A549 (cell line): Measurements from ENCODE around the gene S100A10. TPM values are rescaled to one million over a fixed set of nuclear protein-coding genes. Genes with fewer than 3 reads are reported as not detected.

Experiments
- ATAC-seq, 2 experiments: fragments of 200-7000 bp in 1 of 2; fragments of >200 bp in 1 of 2; cut with Nextera tagmentation in 1 of 2; cut with Tn5 transposase in 1 of 2; 3 replicates each; pipeline versions ENCODE4 v1.8.0 to v1.9.1; 2018 to 2020; ENCODE audit warnings: mild to moderate bottlenecking in 1 of 2, moderate library complexity in 1 of 2
- CTCF ChIA-PET: fragments of 300-600 bp; sonication (Branson Sonifier 250); formaldehyde crosslinking; extraction: SDS; loops from one replicate; lab custom pipeline; 2021; ENCODE audit warnings: antibody characterized with exemption, inconsistent platforms; lab: Yijun Ruan, JAX
- POLR2A ChIA-PET: fragments of 350-600 bp; formaldehyde crosslinking; extraction: SDS; loops from one replicate; lab custom pipeline; 2021; ENCODE audit warnings: antibody characterized with exemption, inconsistent platforms; lab: Yijun Ruan, JAX
- DNase-seq, 2 experiments: peaks; one replicate each; pipeline versions ENCODE4 v3.0.0 to v3.0.0-alpha.2; 2011 to 2016; ENCODE audit warnings: low read depth in 1 of 2, low spot score in 1 of 2
- FAIRE-seq: peaks from 2 replicates; lab custom pipeline; 2011; peaks lifted over from hg19 to GRCh38; lab: Jason Lieb, UNC
- H3K27ac ChIP-seq, 2 experiments: fragments of >200 bp; sonication (Bioruptor Twin); formaldehyde crosslinking; 3 replicates each; pipeline ENCODE4 v1.5.1; 2016 to 2017
- H3K4me1 ChIP-seq: fragments of >200 bp; sonication (Bioruptor Twin); formaldehyde crosslinking; 3 replicates; pipeline ENCODE4 v1.6.1; 2016
- H3K4me2 ChIP-seq: fragments of >200 bp; sonication (Bioruptor Twin); formaldehyde crosslinking; 3 replicates; pipeline ENCODE4 v1.6.1; 2016
- H3K4me3 ChIP-seq: fragments of >200 bp; sonication (Bioruptor Twin); formaldehyde crosslinking; 3 replicates; pipeline ENCODE4 v1.5.1; 2016
- H3K9me3 ChIP-seq: fragments of >200 bp; sonication (Bioruptor Twin); formaldehyde crosslinking; 3 replicates; pipeline ENCODE4 v1.6.1; 2016
- ATOH8 ChIP-seq: fragments of 250-450 bp; sonication (Bioruptor Pico); IDR thresholded peaks from 2 replicates; pipeline ENCODE4 v1.5.0; 2020; ENCODE audit warnings: low read depth, mild to moderate bottlenecking, moderate library complexity
- BCL3 ChIP-seq: fragments of >200 bp; sonication (Bioruptor Twin); formaldehyde crosslinking; IDR thresholded peaks from 3 replicates; pipeline ENCODE4 v1.6.1; 2016
- CBX8 ChIP-seq: fragments of 200-600 bp; sonication (generic); IDR thresholded peaks from 2 replicates; pipeline ENCODE4 v1.6.1; 2016
- CEBPB ChIP-seq, 2 experiments: fragments of >200 bp in 1 of 2; sonication (Bioruptor Twin) in 1 of 2; formaldehyde crosslinking in 1 of 2; IDR thresholded peaks; 2 replicates each; pipeline ENCODE4 v1.6.1; 2012 to 2016
- CHD2 ChIP-seq: fragments of 150-350 bp; IDR thresholded peaks from 2 replicates; pipeline ENCODE4 v1.6.1; 2014; ENCODE audit warnings: low read length; ENCODE audit not compliant: partially characterized antibody
- E2F6 ChIP-seq: IDR thresholded peaks from 2 replicates; pipeline ENCODE4 v1.6.1; 2012; ENCODE audit warnings: low read depth, borderline replicate concordance
- EHF ChIP-seq: fragments of 250-450 bp; sonication (Bioruptor Pico); IDR thresholded peaks from 2 replicates; pipeline ENCODE4 v1.5.0; 2020; ENCODE audit warnings: mild to moderate bottlenecking
- ELK1 ChIP-seq: fragments of 150-350 bp; IDR thresholded peaks from 2 replicates; pipeline ENCODE4 v1.6.1; 2014; ENCODE audit warnings: low read depth, mild to moderate bottlenecking, low read length
- ESRRA ChIP-seq: fragments of 150-350 bp; IDR thresholded peaks from 2 replicates; pipeline ENCODE4 v1.6.1; 2014; ENCODE audit warnings: mild to moderate bottlenecking, low read length, borderline replicate concordance
- GATA3 ChIP-seq: IDR thresholded peaks from 2 replicates; pipeline ENCODE4 v1.6.1; 2012; ENCODE audit warnings: borderline replicate concordance
- HEYL ChIP-seq: fragments of 250-450 bp; sonication (Bioruptor Pico); IDR thresholded peaks from 2 replicates; pipeline ENCODE4 v1.8.0; 2021; ENCODE audit warnings: mild to moderate bottlenecking, moderate library complexity
- HMGXB4 ChIP-seq: fragments of 250-450 bp; sonication (Bioruptor Pico); IDR thresholded peaks from 2 replicates; pipeline ENCODE4 v1.5.0; 2021; ENCODE audit warnings: mild to moderate bottlenecking, moderate library complexity, borderline replicate concordance
- HOXB13 ChIP-seq: fragments of 250-450 bp; sonication (Bioruptor Pico); IDR thresholded peaks from 2 replicates; pipeline ENCODE4 v1.5.0; 2020; ENCODE audit warnings: low read depth, mild to moderate bottlenecking, moderate library complexity
- HOXB5 ChIP-seq: fragments of 250-450 bp; sonication (Bioruptor Pico); IDR thresholded peaks from 2 replicates; pipeline ENCODE4 v1.5.0; 2020; ENCODE audit warnings: mild to moderate bottlenecking, moderate library complexity
- JUN ChIP-seq, 2 experiments: fragments of >200 bp; sonication (Bioruptor Twin); formaldehyde crosslinking; IDR thresholded peaks; 2 replicates in 1 of 2; 3 replicates in 1 of 2; pipeline ENCODE4 v1.6.1; 2016 to 2017
- KDM1A ChIP-seq: fragments of 200-600 bp; sonication (generic); IDR thresholded peaks from 2 replicates; pipeline ENCODE4 v1.6.1; 2016; ENCODE audit warnings: low read depth, mild to moderate bottlenecking
- KDM5A ChIP-seq: fragments of 200-600 bp; sonication (generic); IDR thresholded peaks from 2 replicates; pipeline ENCODE4 v1.6.1; 2016; ENCODE audit warnings: antibody characterized with exemption, mild to moderate bottlenecking
- MAX ChIP-seq: IDR thresholded peaks from 2 replicates; pipeline ENCODE4 v1.6.1; 2012
- MAZ ChIP-seq: fragments of 150-350 bp; IDR thresholded peaks from 2 replicates; pipeline ENCODE4 v1.6.1; 2014; ENCODE audit warnings: antibody characterized with exemption, low read depth, low read length, borderline replicate concordance
- NPAS2 ChIP-seq: fragments of 250-450 bp; sonication (Bioruptor Pico); IDR thresholded peaks from 2 replicates; pipeline ENCODE4 v1.8.0; 2022; ENCODE audit warnings: mild to moderate bottlenecking, moderate library complexity, borderline replicate concordance
- NR3C1 ChIP-seq: fragments of >200 bp; sonication (Bioruptor Twin); formaldehyde crosslinking; IDR thresholded peaks from 3 replicates; pipeline ENCODE4 v1.6.1; 2017
- RARB ChIP-seq: fragments of 250-450 bp; sonication (Bioruptor Pico); IDR thresholded peaks from 2 replicates; pipeline ENCODE4 v1.8.0; 2021; ENCODE audit warnings: mild to moderate bottlenecking, moderate library complexity
- RCOR1 ChIP-seq: fragments of 150-350 bp; IDR thresholded peaks from 2 replicates; pipeline ENCODE4 v1.6.1; 2014; ENCODE audit warnings: antibody characterized with exemption, low read length, low read depth
- REST ChIP-seq: fragments of 200-600 bp; sonication (generic); IDR thresholded peaks from 2 replicates; pipeline ENCODE4 v1.6.1; 2016; ENCODE audit warnings: antibody characterized with exemption, mild to moderate bottlenecking, moderate library complexity
- RFX5 ChIP-seq: fragments of 450-650 bp; IDR thresholded peaks from 2 replicates; pipeline ENCODE4 v1.7.1; 2014; ENCODE audit warnings: antibody characterized with exemption, mild to moderate bottlenecking, moderate library complexity
- TFCP2L1 ChIP-seq: fragments of 250-450 bp; sonication (Bioruptor Pico); IDR thresholded peaks from 2 replicates; pipeline ENCODE4 v1.5.0; 2021; ENCODE audit warnings: mild to moderate bottlenecking
- TP53 ChIP-seq: fragments of 250-450 bp; sonication (Bioruptor Pico); IDR thresholded peaks from 2 replicates; pipeline ENCODE4 v1.5.0; 2021; ENCODE audit warnings: mild to moderate bottlenecking, moderate library complexity
- ZC3H11A ChIP-seq: fragments of 450-650 bp; IDR thresholded peaks from 2 replicates; pipeline ENCODE4 v1.6.1; 2014; ENCODE audit warnings: antibody characterized with exemption, mild to moderate bottlenecking
- ZFP36 ChIP-seq: fragments of 450-650 bp; IDR thresholded peaks from 2 replicates; pipeline ENCODE4 v1.6.1; 2014; ENCODE audit warnings: borderline replicate concordance; ENCODE audit not compliant: partially characterized antibody
- ZNF302 ChIP-seq: fragments of 250-450 bp; sonication (Bioruptor Pico); IDR thresholded peaks from 2 replicates; pipeline ENCODE4 v1.9.0; 2021; ENCODE audit warnings: inconsistent platforms, mild to moderate bottlenecking, moderate library complexity
- ZSCAN20 ChIP-seq: fragments of 250-450 bp; sonication (Bioruptor Pico); IDR thresholded peaks from 2 replicates; pipeline ENCODE4 v1.8.0; 2022; ENCODE audit warnings: mild to moderate bottlenecking, moderate library complexity
- polyA plus RNA-seq, 4 experiments: library from polyadenylated mRNA; depleted of rRNA in 3 of 4; stranded (reverse); fragments of >200 nt; fragmentation: RNase III in 1 of 4; extraction: RNeasy Plus Mini Kit Qiagen cat#74134 plus additional on column Dnase treatment in 1 of 4; gene quantifications; 2 replicates in 3 of 4; 3 replicates in 1 of 4; pipeline ENCODE4 v1.2.3, GENCODE V29; 2011 to 2017

Gene S100A10
- polyA plus RNA-seq, 2 of the 4 experiments (the other 2 are of a cell fraction): 505 to 2,077 TPM

- peaks cover 71% of the 10 kb centered on the region for H3K4me1 ChIP-seq
- ATAC-seq (peak; percentile 45 to 57), FAIRE-seq (no peak), DNase-seq (peak in 1 of 2 experiments; percentile 89)
- H3K4me3 ChIP-seq: no peak overlapping the region
- peak overlapping the region; percentile 72 to 83 for H3K27ac ChIP-seq
- CTCF ChIA-PET: interaction anchor here (1.2 to 38.2 kb wide), 8 partner anchors 14 to 109 kb away, joined by 3 to 1410 read pairs (median 16); partner anchors contain the start of genes S100A10 and THEM4
- peaks cover 6% of the 10 kb centered on the region; the same call in 1 of the 3 replicates for H3K9me3 ChIP-seq
- POLR2A ChIA-PET: interaction anchor here (0.6 to 2.9 kb wide), 5 partner anchors 10 to 90 kb away, joined by 3 to 21 read pairs (median 4); partner anchors contain the start of genes S100A11 and THEM4
- peak overlapping the region; percentile 60 for H3K4me2 ChIP-seq
- TF ChIP-seq ZFP36: no peak
- peak; percentile 69; the same call in 1 of the 2 replicates for TF ChIP-seq GATA3
- no peak for TF ChIP-seq HOXB13
- TF ChIP-seq JUN (IDR thresholded peaks at IDR 0.05): peak; percentile 33 to 48; a peak in 2 of 5 replicates
- TF ChIP-seq ELK1: no peak
- no peak for TF ChIP-seq HMGXB4 (CRISPR knock-in tag)
- no peak for TF ChIP-seq REST
- TF ChIP-seq TFCP2L1: no peak
- TF ChIP-seq ATOH8 (CRISPR knock-in tag): no peak
- TF ChIP-seq ZSCAN20: no peak
- TF ChIP-seq NPAS2: no peak
- no peak for TF ChIP-seq CBX8
- no peak for TF ChIP-seq ESRRA
- TF ChIP-seq BCL3: no peak
- no peak for TF ChIP-seq ZC3H11A
- no peak for TF ChIP-seq EHF (CRISPR knock-in tag)
- TF ChIP-seq ZNF302 (CRISPR knock-in tag): no peak
- TF ChIP-seq RCOR1: no peak
- TF ChIP-seq MAZ: no peak
- TF ChIP-seq E2F6: no peak
- TF ChIP-seq NR3C1: no peak
- no peak for TF ChIP-seq RARB (CRISPR knock-in tag)
- peak in 1 of 2 experiments; percentile 55; a peak in 1 of 4 replicates for TF ChIP-seq CEBPB (IDR thresholded peaks at IDR 0.05)
- no peak for TF ChIP-seq HOXB5 (CRISPR knock-in tag)
- no peak for TF ChIP-seq KDM1A
- no peak for TF ChIP-seq RFX5
- TF ChIP-seq MAX: peak; percentile 83
- no peak for TF ChIP-seq TP53 (CRISPR knock-in tag)
- TF ChIP-seq HEYL (CRISPR knock-in tag): no peak
- no peak for TF ChIP-seq CHD2
- no peak for TF ChIP-seq KDM5A
Measured at GRCh38 chr1:151998611-151999362, 5.1 kb upstream of the S100A10 start.
